ENCODE measurements around the gene LRFN2. TPM values are rescaled to one million over a fixed set of nuclear protein-coding genes. Genes with fewer than 3 reads are reported as not detected.
A peak's percentile ranks its signal among the peaks of the same experiment; 100 is the strongest.

LRFN2 gene
- total RNA-seq, 3 donors from 2014 or later (not counting 1 experiment from before 2014, with no cell fraction given): 3.0 to 3.6 (median 3.5) TPM

- no peaks in the 10 kb centered on the region for H3K36me3 ChIP-seq (ENCODE audit: control insufficient read depth, insufficient read depth, low read length)
- H3K27me3 ChIP-seq (ENCODE audit: control insufficient read depth, insufficient read depth, low read length): no peaks in the 10 kb centered on the region
- H3K4me1 Mint-ChIP-seq: peaks cover 19 to 31% of the 10 kb centered on the region in 2 donors
- no peaks in the 10 kb centered on the region for H3K36me3 Mint-ChIP-seq
- H3K27ac ChIP-seq (ENCODE audit: low read length): no peak overlapping the region
- no peak overlapping the region for H3K4me3 Mint-ChIP-seq
- H3K27me3 Mint-ChIP-seq (ENCODE audit: low read depth in 2 of 2): peaks cover 0 to 6% of the 10 kb centered on the region in 2 donors
- no peak overlapping the region for H3K4me3 ChIP-seq (ENCODE audit: low read length)
- TF ChIP-seq CTCF (IDR thresholded peaks at IDR 0.05): no peak
- H3K27ac Mint-ChIP-seq: peak overlapping the region in 1 of 2 donors; percentile 44
- H3K4me1 ChIP-seq (ENCODE audit: control insufficient read depth, insufficient read depth, low read length): no peaks in the 10 kb centered on the region
- DNase-seq (no peak), ATAC-seq (no peak)
- H3K9me3 ChIP-seq (ENCODE audit: control insufficient read depth, insufficient read depth, low read length): no peaks in the 10 kb centered on the region
- intact Hi-C loops (cut with micrococcal nuclease): no loop called here
- H3K9me3 Mint-ChIP-seq: no peaks in the 10 kb centered on the region
- 97% methylated on average over 1 of the region's 1 CpG for WGBS (ENCODE audit: insufficient coverage)
Measured at GRCh38 chr6:40419377-40419776, 167.8 kb downstream of the LRFN2 start.

DNA sequence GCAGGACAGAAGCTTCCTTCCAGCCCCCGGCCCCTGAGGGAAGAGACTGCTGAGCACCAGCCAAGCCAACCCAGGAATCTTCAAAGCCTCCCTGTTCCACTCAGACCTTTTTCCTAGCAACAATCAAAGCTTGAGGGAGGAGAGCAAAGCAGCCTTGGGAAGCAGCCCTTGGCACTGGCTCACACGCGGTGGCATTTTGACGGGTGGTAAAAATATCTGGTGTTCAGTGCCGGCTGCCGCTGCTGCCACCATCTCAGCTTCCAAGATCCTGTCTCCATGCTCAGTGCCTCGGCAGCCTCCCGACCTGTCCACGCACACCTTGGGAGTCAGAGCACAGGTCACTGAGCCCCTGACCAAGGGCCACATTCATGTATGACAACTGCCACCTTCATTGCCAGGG is 170.1 kb downstream of the LRFN2 start:
- H3K4me1 Mint-ChIP-seq: peaks cover 24 to 37% of the 10 kb centered on the region in 2 donors
- 94% methylated on average over 9 of the region's 9 CpGs for WGBS (ENCODE audit: insufficient coverage)

DNA sequence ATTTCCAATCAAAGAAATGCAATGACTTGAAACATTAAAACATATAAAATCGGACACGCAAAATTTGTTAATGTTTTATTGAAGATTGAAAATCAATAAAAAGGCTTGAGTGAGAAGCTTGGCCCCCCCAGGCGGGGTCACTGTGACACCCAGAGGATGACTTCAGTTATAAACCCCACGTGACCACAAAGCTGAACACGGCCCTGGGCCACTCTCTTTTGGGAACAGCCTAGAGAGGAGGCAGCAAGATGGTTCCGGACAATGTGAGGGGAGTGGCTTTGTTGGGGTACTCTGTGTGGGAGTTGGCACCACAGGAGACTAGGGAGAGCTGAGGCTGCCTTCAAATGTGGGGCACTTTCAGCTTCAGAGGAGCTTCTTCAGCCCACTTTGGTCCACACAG is 172.5 kb downstream of the LRFN2 start:
- Mint-ChIP-seq H3K27me3 (ENCODE audit: low read depth in 2 of 2) (peaks cover 0 to 3% of the 10 kb centered on the region in 2 donors), H3K36me3 (no peaks in the 10 kb centered on the region), H3K4me1 (peaks cover 24 to 47% of the 10 kb centered on the region in 2 donors), H3K4me3 (no peak overlapping the region), H3K9me3 (no peaks in the 10 kb centered on the region), H3K27ac (no peak overlapping the region)
- 85% methylated on average over 5 of the region's 6 CpGs for WGBS (ENCODE audit: insufficient coverage)
- ATAC-seq (no peak), DNase-seq (no peak)
- TF ChIP-seq CTCF (IDR thresholded peaks at IDR 0.05): no peak
- Histone ChIP-seq H3K27ac (ENCODE audit: low read length) (no peak overlapping the region), H3K4me1 (ENCODE audit: control insufficient read depth, insufficient read depth, low read length) (peaks cover 7% of the 10 kb centered on the region), H3K4me3 (ENCODE audit: low read length) (no peak overlapping the region), H3K27me3 (ENCODE audit: control insufficient read depth, insufficient read depth, low read length) (no peaks in the 10 kb centered on the region), H3K9me3 (ENCODE audit: control insufficient read depth, insufficient read depth, low read length) (no peaks in the 10 kb centered on the region), H3K36me3 (ENCODE audit: control insufficient read depth, insufficient read depth, low read length) (no peaks in the 10 kb centered on the region)
- intact Hi-C loops (cut with micrococcal nuclease): no loop called here

More for the DNA sequence above, 170.1 kb downstream of the LRFN2 start:
- no peak for ATAC-seq
- Mint-ChIP-seq H3K9me3 (no peaks in the 10 kb centered on the region), H3K27me3 (ENCODE audit: low read depth in 2 of 2) (peaks cover 0 to 3% of the 10 kb centered on the region in 2 donors), H3K36me3 (no peaks in the 10 kb centered on the region), H3K27ac (no peak overlapping the region), H3K4me3 (no peak overlapping the region)
- Histone ChIP-seq H3K9me3 (ENCODE audit: control insufficient read depth, insufficient read depth, low read length) (no peaks in the 10 kb centered on the region), H3K27me3 (ENCODE audit: control insufficient read depth, insufficient read depth, low read length) (no peaks in the 10 kb centered on the region), H3K4me3 (ENCODE audit: low read length) (no peak overlapping the region), H3K36me3 (ENCODE audit: control insufficient read depth, insufficient read depth, low read length) (no peaks in the 10 kb centered on the region), H3K4me1 (ENCODE audit: control insufficient read depth, insufficient read depth, low read length) (no peaks in the 10 kb centered on the region), H3K27ac (ENCODE audit: low read length) (no peak overlapping the region)
- no peak for TF ChIP-seq CTCF (IDR thresholded peaks at IDR 0.05)
- no peak for DNase-seq
- intact Hi-C loops (cut with micrococcal nuclease): no loop called here

DNA sequence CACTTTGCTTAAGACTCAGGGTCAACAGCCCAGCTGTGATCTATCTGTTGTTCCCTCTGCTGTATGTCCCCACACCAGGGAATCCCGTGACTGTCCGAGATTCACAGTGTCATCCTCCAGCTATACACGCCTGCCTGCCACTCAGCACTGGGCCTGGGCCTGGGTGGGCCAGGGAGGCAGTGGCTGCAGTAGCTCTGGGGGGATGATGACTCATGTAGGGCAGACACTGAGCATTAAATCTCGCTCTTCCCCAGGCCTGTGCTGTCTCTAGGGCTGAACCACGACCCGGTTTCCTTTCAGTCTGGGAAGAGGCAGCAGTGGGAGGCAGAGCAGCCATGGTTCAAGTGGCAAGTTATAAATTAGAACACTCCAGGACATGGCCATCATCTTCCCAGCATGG is 173.9 kb downstream of the LRFN2 start:
- Histone ChIP-seq H3K27me3 (ENCODE audit: control insufficient read depth, insufficient read depth, low read length) (no peaks in the 10 kb centered on the region), H3K36me3 (ENCODE audit: control insufficient read depth, insufficient read depth, low read length) (no peaks in the 10 kb centered on the region), H3K4me1 (ENCODE audit: control insufficient read depth, insufficient read depth, low read length) (peaks cover 18% of the 10 kb centered on the region), H3K9me3 (ENCODE audit: control insufficient read depth, insufficient read depth, low read length) (no peaks in the 10 kb centered on the region), H3K4me3 (ENCODE audit: low read length) (no peak overlapping the region), H3K27ac (ENCODE audit: low read length) (no peak overlapping the region)
- peaks cover 0 to 3% of the 10 kb centered on the region in 2 donors for H3K27me3 Mint-ChIP-seq (ENCODE audit: low read depth in 2 of 2)
- DNase-seq (no peak), ATAC-seq (peak in 2 of 3 donors; percentile 36 to 57)
- H3K27ac Mint-ChIP-seq: peak overlapping the region in 1 of 2 donors; percentile 86
- intact Hi-C loops (cut with micrococcal nuclease): no loop called here
- no peaks in the 10 kb centered on the region for H3K36me3 Mint-ChIP-seq
- TF ChIP-seq CTCF (IDR thresholded peaks at IDR 0.05): no peak
- peaks cover 35 to 51% of the 10 kb centered on the region in 2 donors for H3K4me1 Mint-ChIP-seq
- no peak overlapping the region for H3K4me3 Mint-ChIP-seq
- no peaks in the 10 kb centered on the region for H3K9me3 Mint-ChIP-seq
- 74% methylated on average over 6 of the region's 6 CpGs for WGBS (ENCODE audit: insufficient coverage)

All from natural killer cell (primary cell).